SU-DHL-6 (cell line): ENCODE data around the gene TTF1.

Source experiments
- CTCF ChIP-seq: fragments of 200-600 bp; sonication (generic); IDR thresholded peaks from one replicate; pipeline ENCODE4 v1.5.1; 2017; ENCODE audit warnings: antibody characterized with exemption, mild to moderate bottlenecking, low read length, moderate library complexity; ENCODE audit not compliant: insufficient read depth, poor library complexity, severe bottlenecking
- EZH2phosphoT487 ChIP-seq: fragments of 200-600 bp; sonication (generic), shearing (Covaris generic); conservative IDR thresholded peaks from 2 replicates; pipeline ENCODE4 v1.6.1; 2018; ENCODE audit warnings: mild to moderate bottlenecking, antibody characterized with exemption, low read length, moderate library complexity, mixed read lengths

GRCh38 chr9:132401824-132402223 is 4.8 kb downstream of the TTF1 start:
- TF ChIP-seq CTCF (no peak), EZH2phosphoT487 (no peak)
